Panc1 (cell line): Measurements from ENCODE around the gene MAP3K4.

ENCODE experiments used
- CTCF ChIP-seq: fragments of 450-650 bp; IDR thresholded peaks from 2 replicates; pipeline ENCODE4 v1.5.1; 2017; ENCODE audit warnings: mild to moderate bottlenecking
- POLR2AphosphoS5 ChIP-seq: IDR thresholded peaks from 2 replicates; pipeline ENCODE4 v1.6.1; 2012; ENCODE audit warnings: mild to moderate bottlenecking, low read depth, low read length, moderate library complexity
- REST ChIP-seq, 2 experiments: IDR thresholded peaks; 2 replicates each; pipeline ENCODE4 v1.6.1; 2011 to 2012; ENCODE audit warnings: low read depth in 2 of 2, control low read depth in 1 of 2, low read length in 1 of 2, mild to moderate bottlenecking in 1 of 2, moderate library complexity in 1 of 2; ENCODE audit not compliant: insufficient read depth in 1 of 2
- SIN3A ChIP-seq: IDR thresholded peaks from 2 replicates; pipeline ENCODE4 v1.6.1; 2012; ENCODE audit warnings: low read depth, mild to moderate bottlenecking, low read length, moderate library complexity, borderline replicate concordance; ENCODE audit not compliant: insufficient read depth

GRCh38 chr6:161136655-161137054 is 145.1 kb downstream of the MAP3K4 start:
- TF ChIP-seq CTCF: no peak
- TF ChIP-seq POLR2AphosphoS5: no peak
- TF ChIP-seq SIN3A: no peak
- TF ChIP-seq REST (IDR thresholded peaks at IDR 0.05; ENCODE audit: insufficient read depth in 1 of 2, low read depth in 2 of 2, low read length in 1 of 2): no peak
